Testis (tissue), 3 donors: Measurements from ENCODE around the gene GABRB1. TPM values are rescaled to one million over a fixed set of nuclear protein-coding genes. Genes with fewer than 3 reads are reported as not detected.

Experiments
- DNase-seq: peaks from one replicate; pipeline ENCODE4 v3.0.0-alpha.2; 2019
- H3K27ac ChIP-seq, 2 donors: fragments of 200-600 bp; sonication (generic); one replicate each; pipeline ENCODE4 v1.5.1; 2019
- H3K27me3 ChIP-seq: fragments of 200-600 bp; sonication (generic); one replicate; pipeline ENCODE4 v1.5.1; 2019
- H3K36me3 ChIP-seq: fragments of 200-600 bp; sonication (generic); one replicate; pipeline ENCODE4 v1.5.1; 2017; ENCODE audit warnings: low read depth; ENCODE audit errors: missing control alignments
- H3K4me1 ChIP-seq: fragments of 200-600 bp; sonication (generic); one replicate; pipeline ENCODE4 v1.5.1; 2019
- H3K4me3 ChIP-seq, 2 donors: fragments of 200-600 bp; sonication (generic); one replicate each; pipeline ENCODE4 v1.5.1; 2017 to 2019
- H3K9me3 ChIP-seq: fragments of 200-600 bp; sonication (generic); one replicate; pipeline ENCODE4 v1.5.1; 2017
- POLR2A ChIP-seq: fragments of 450-650 bp; IDR thresholded peaks from one replicate; pipeline ENCODE4 v1.6.1; 2017; ENCODE audit warnings: antibody characterized with exemption, mild to moderate bottlenecking, moderate library complexity
- WGBS, 2 donors: methylation state at CpG; one replicate each; pipeline ENCODE4 v1.1.5; 2018; 5-methylcytosine and 5-hydroxymethylcytosine counted together
- intact Hi-C: fragments of 100-400 bp; cut with DNase I; formaldehyde crosslinking; loops from one replicate; pipeline ENCODE4 v1.15.1; 2023; ENCODE audit warnings: low total_unique reads
- polyA plus RNA-seq: library from polyadenylated mRNA; stranded (reverse); fragments of 350-450 nt; fragmentation: Illumina TruSeq; extraction: RNeasy Lipid Tissue Mini Kit (QIAGEN cat#74804); gene quantifications from one replicate; pipeline ENCODE4 v1.2.3, GENCODE V29; 2014; ENCODE audit warnings: low read depth, low replicate concordance; ENCODE audit not compliant: insufficient read depth
- total RNA-seq, 2 donors: library from RNA; depleted of rRNA; stranded (reverse); fragments of >200 nt; gene quantifications; one replicate each; pipeline ENCODE4 v1.2.3, GENCODE V29; 2016
- TF ChIP-seq, protein P1 (sequence below), 3 experiments: fragments of 450-650 bp in 2 of 3; fragments of 200-600 bp in 1 of 3; sonication (generic) in 1 of 3; IDR thresholded peaks; one replicate each; pipeline ENCODE4 v1.5.1; 2016 to 2019; ENCODE audit warnings: antibody characterized with exemption in 3 of 3, mild to moderate bottlenecking in 2 of 3, moderate library complexity in 1 of 3

The GABRB1 gene
- total and polyA plus RNA-seq, 3 donors from 2014 or later: 0.50 to 0.87 TPM; not detected in 1

DNA sequence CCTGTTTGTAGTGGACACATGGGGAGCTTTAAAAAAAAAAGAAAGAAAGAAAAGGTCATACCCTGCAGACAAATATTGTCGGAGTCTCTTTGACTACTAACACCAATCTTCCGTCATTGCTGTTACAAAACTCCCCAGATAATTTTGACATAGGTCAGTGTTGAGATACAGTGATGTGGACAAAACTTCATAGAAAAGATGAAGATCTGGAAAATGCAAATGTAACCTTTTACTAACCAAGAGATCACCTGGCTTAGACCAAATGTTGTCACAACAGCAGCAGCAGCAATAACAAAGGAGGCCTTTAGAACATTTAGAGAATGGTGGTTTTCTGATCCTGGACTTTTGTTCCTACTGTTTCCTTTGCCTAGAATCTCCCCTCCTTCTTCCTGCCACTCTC lies 440.2 kb downstream of the GABRB1 start:
- WGBS, 2 donors: 93 to 98% methylated on average over 2 of the region's 2 CpGs
- Histone ChIP-seq H3K4me3 (no peak overlapping the region), H3K4me1 (no peaks in the 10 kb centered on the region), H3K27me3 (no peaks in the 10 kb centered on the region), H3K27ac (no peak overlapping the region), H3K36me3 (no peaks in the 10 kb centered on the region), H3K9me3 (no peaks in the 10 kb centered on the region)
- TF ChIP-seq POLR2A: no peak
- TF ChIP-seq, protein P1, sequence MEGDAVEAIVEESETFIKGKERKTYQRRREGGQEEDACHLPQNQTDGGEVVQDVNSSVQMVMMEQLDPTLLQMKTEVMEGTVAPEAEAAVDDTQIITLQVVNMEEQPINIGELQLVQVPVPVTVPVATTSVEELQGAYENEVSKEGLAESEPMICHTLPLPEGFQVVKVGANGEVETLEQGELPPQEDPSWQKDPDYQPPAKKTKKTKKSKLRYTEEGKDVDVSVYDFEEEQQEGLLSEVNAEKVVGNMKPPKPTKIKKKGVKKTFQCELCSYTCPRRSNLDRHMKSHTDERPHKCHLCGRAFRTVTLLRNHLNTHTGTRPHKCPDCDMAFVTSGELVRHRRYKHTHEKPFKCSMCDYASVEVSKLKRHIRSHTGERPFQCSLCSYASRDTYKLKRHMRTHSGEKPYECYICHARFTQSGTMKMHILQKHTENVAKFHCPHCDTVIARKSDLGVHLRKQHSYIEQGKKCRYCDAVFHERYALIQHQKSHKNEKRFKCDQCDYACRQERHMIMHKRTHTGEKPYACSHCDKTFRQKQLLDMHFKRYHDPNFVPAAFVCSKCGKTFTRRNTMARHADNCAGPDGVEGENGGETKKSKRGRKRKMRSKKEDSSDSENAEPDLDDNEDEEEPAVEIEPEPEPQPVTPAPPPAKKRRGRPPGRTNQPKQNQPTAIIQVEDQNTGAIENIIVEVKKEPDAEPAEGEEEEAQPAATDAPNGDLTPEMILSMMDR (IDR thresholded peaks at IDR 0.05): no peak
- intact Hi-C loops: no loop called here
- DNase-seq: no peak

GRCh38 chr4:47473141-47473750 lies 441.9 kb downstream of the GABRB1 start:
- DNase-seq: no peak
- intact Hi-C loops: no loop called here
- Histone ChIP-seq H3K4me3 (no peak overlapping the region), H3K27me3 (no peaks in the 10 kb centered on the region), H3K4me1 (no peaks in the 10 kb centered on the region), H3K27ac (no peak overlapping the region), H3K9me3 (no peaks in the 10 kb centered on the region), H3K36me3 (no peaks in the 10 kb centered on the region)
- TF ChIP-seq, protein P1 (IDR thresholded peaks at IDR 0.05): no peak
- 93 to 95% methylated on average over 3 of the region's 3 CpGs for WGBS, 2 donors

GRCh38 chr4:47474799-47475198 lies 443.4 kb downstream of the GABRB1 start:
- no peak overlapping the region for H3K27ac ChIP-seq
- no peak overlapping the region for H3K4me3 ChIP-seq
- intact Hi-C loops: no loop called here
- no peak for DNase-seq
- H3K4me1 ChIP-seq: no peaks in the 10 kb centered on the region
- no peaks in the 10 kb centered on the region for H3K36me3 ChIP-seq
- 77 to 87% methylated on average over 4 of the region's 4 CpGs for WGBS, 2 donors
- H3K27me3 ChIP-seq: no peaks in the 10 kb centered on the region
- TF ChIP-seq, protein P1 (IDR thresholded peaks at IDR 0.05): no peak
- TF ChIP-seq POLR2A: no peak
- no peaks in the 10 kb centered on the region for H3K9me3 ChIP-seq

DNA sequence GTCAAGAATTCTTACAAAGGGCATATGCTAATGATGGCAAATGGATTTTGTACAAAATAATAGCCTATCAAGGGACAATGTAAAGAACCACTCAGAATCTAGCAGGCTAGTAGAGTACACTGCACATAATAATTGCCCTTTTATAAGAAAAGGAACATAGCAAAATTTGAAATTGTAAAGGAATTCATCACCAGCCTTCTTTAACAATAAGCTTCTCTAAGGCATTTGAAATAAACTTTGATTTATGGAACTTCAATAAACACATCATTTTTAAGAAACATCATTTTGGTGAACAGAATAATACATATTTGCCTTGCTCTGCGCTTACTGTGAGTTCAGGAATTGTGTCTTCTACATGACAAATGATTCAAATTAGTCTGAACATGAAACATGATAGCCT lies 444.0 kb downstream of the GABRB1 start:
- Histone ChIP-seq H3K4me3 (no peak overlapping the region), H3K36me3 (no peaks in the 10 kb centered on the region), H3K9me3 (no peaks in the 10 kb centered on the region), H3K4me1 (no peaks in the 10 kb centered on the region), H3K27ac (no peak overlapping the region), H3K27me3 (no peaks in the 10 kb centered on the region)
- WGBS, 2 donors: 80 to 96% methylated on average over 1 of the region's 1 CpG
- intact Hi-C loops: no loop called here
- DNase-seq: no peak
- TF ChIP-seq, protein P1 (IDR thresholded peaks at IDR 0.05): no peak
- TF ChIP-seq POLR2A: no peak

Other genes starting within 250 kb of the GABRB1 start
- gene COX7B2, start 122.3 kb upstream of the GABRB1 start, total RNA-seq: 10 to 100 TPM; 14.3 to 17.0 TPM
- 199 TPM for gene COX7B2, start 122.3 kb upstream of the GABRB1 start, polyA plus RNA-seq
- gene GABRA4, start 38.0 kb upstream of the GABRB1 start, total RNA-seq: under 1 TPM; 0.25 to 0.94 TPM
- gene GABRA4, start 38.0 kb upstream of the GABRB1 start, polyA plus RNA-seq: 3.5 TPM